CD14-positive monocyte (primary cell): ENCODE data around the gene CFAP221. TPM values are rescaled to one million over a fixed set of nuclear protein-coding genes. Genes with fewer than 3 reads are reported as not detected.

Source experiments
- DNase-seq, 3 donors: peaks; one replicate each; pipeline ENCODE4 v3.0.0-alpha.2; 2011 to 2022
- H2AFZ ChIP-seq: 2 replicates; pipeline ENCODE4 v1.6.0; 2012; ENCODE audit warnings: mild to moderate bottlenecking, low read depth, low read length, inconsistent platforms; ENCODE audit not compliant: insufficient read depth, poor library complexity, severe bottlenecking
- H3K27ac ChIP-seq, 2 donors: 1 replicate in 1 of 2; 2 replicates in 1 of 2; pipeline ENCODE4 v1.5.1; 2012 to 2013; ENCODE audit warnings: low read length in 2 of 2, control low read depth in 1 of 2, inconsistent platforms in 1 of 2, low read depth in 1 of 2, mild to moderate bottlenecking in 1 of 2
- H3K27me3 ChIP-seq, 2 donors: one replicate each; pipeline versions ENCODE4 v1.6.0 to v1.6.1; 2011 to 2013; ENCODE audit warnings: low read length in 2 of 2; ENCODE audit not compliant: control insufficient read depth in 2 of 2, insufficient read depth in 2 of 2
- H3K36me3 ChIP-seq, 2 donors: replicated peaks in 1 of 2; 1 replicate in 1 of 2; 2 replicates in 1 of 2; pipeline versions ENCODE4 v1.5.1 to v1.6.1; 2012 to 2013; ENCODE audit warnings: low read length in 2 of 2, control low read depth in 1 of 2, inconsistent platforms in 1 of 2, mild to moderate bottlenecking in 1 of 2; ENCODE audit not compliant: insufficient read depth in 2 of 2, control insufficient read depth in 1 of 2
- H3K4me1 ChIP-seq, 2 donors: 1 replicate in 1 of 2; 2 replicates in 1 of 2; pipeline versions ENCODE4 v1.5.1 to v1.6.1; 2012 to 2013; ENCODE audit warnings: low read length in 2 of 2, control low read depth in 1 of 2, inconsistent platforms in 1 of 2, mild to moderate bottlenecking in 1 of 2, moderate library complexity in 1 of 2; ENCODE audit not compliant: insufficient read depth in 2 of 2, control insufficient read depth in 1 of 2
- H3K4me2 ChIP-seq: replicated peaks from 2 replicates; pipeline ENCODE3; 2012; ENCODE audit warnings: low read length, moderate library complexity, mild to moderate bottlenecking; ENCODE audit not compliant: poor library complexity, severe bottlenecking; ENCODE audit errors: extremely low read depth
- H3K4me3 ChIP-seq, 3 experiments: fragments of 200-600 bp in 1 of 3; sonication (generic) in 1 of 3; replicated peaks in 1 of 3; 1 replicate in 2 of 3; 2 replicates in 1 of 3; pipeline ENCODE4 v1.5.1; 2011 to 2013; ENCODE audit warnings: low read length in 3 of 3, mild to moderate bottlenecking in 3 of 3, control low read depth in 2 of 3, low read depth in 2 of 3, inconsistent platforms in 1 of 3, moderate library complexity in 1 of 3
- H3K79me2 ChIP-seq: 2 replicates; pipeline ENCODE4 v1.6.0; 2012; ENCODE audit warnings: mild to moderate bottlenecking, control low read depth, inconsistent platforms, low read length, moderate library complexity; ENCODE audit not compliant: insufficient read depth
- H3K9ac ChIP-seq: 2 replicates; pipeline ENCODE4 v1.6.0; 2017; ENCODE audit warnings: low read length, mild to moderate bottlenecking; ENCODE audit not compliant: insufficient read depth, poor library complexity, severe bottlenecking
- H3K9me3 ChIP-seq, 2 donors: replicated peaks in 1 of 2; 1 replicate in 1 of 2; 2 replicates in 1 of 2; pipeline versions ENCODE4 v1.5.1 to v1.6.1; 2012 to 2013; ENCODE audit warnings: low read length in 2 of 2, control low read depth in 1 of 2; ENCODE audit not compliant: control insufficient read depth in 1 of 2, insufficient read depth in 1 of 2
- H4K20me1 ChIP-seq: 2 replicates; pipeline ENCODE4 v1.6.0; 2012; ENCODE audit warnings: mild to moderate bottlenecking, low read length, control low read depth, moderate library complexity; ENCODE audit not compliant: insufficient read depth
- H3K27ac Mint-ChIP-seq, 7 donors: one replicate each; pipeline ENCODE4 v1.8.0; 2020; ENCODE audit warnings: mild to moderate bottlenecking in 7 of 7, mixed read lengths in 7 of 7, moderate library complexity in 6 of 7, inconsistent platforms in 2 of 7
- H3K27me3 Mint-ChIP-seq, 3 donors: one replicate each; pipeline ENCODE4 v1.8.0; 2021 to 2022; ENCODE audit warnings: low read depth in 3 of 3, mild to moderate bottlenecking in 3 of 3, mixed read lengths in 3 of 3, moderate library complexity in 3 of 3, inconsistent platforms in 1 of 3
- H3K36me3 Mint-ChIP-seq, 2 donors: one replicate each; pipeline ENCODE4 v1.8.0; 2020; ENCODE audit warnings: mixed read lengths in 2 of 2, inconsistent platforms in 1 of 2, mild to moderate bottlenecking in 1 of 2
- H3K4me1 Mint-ChIP-seq: one replicate; pipeline ENCODE4 v1.8.0; 2020; ENCODE audit warnings: mild to moderate bottlenecking, mixed read lengths
- H3K4me3 Mint-ChIP-seq, 2 donors: one replicate each; pipeline ENCODE4 v1.8.0; 2020; ENCODE audit warnings: mild to moderate bottlenecking in 2 of 2, mixed read lengths in 2 of 2, moderate library complexity in 1 of 2
- H3K9me3 Mint-ChIP-seq, 7 donors: one replicate each; pipeline ENCODE4 v1.8.0; 2020 to 2022; ENCODE audit warnings: mixed read lengths in 7 of 7, mild to moderate bottlenecking in 6 of 7, moderate library complexity in 6 of 7, inconsistent platforms in 2 of 7
- WGBS: methylation state at CpG from one replicate; pipeline ENCODE4 v1.1.5; 2013; ENCODE audit warnings: missing lambda C conversion rate; ENCODE audit not compliant: insufficient coverage; 5-methylcytosine and 5-hydroxymethylcytosine counted together
- intact Hi-C, 2 donors: fragments of 100-400 bp; cut with micrococcal nuclease; formaldehyde crosslinking; loops; one replicate each; pipeline versions ENCODE4 v1.15.0 to v1.15.1; 2023
- polyA plus RNA-seq, 3 donors: library from polyadenylated mRNA; depleted of rRNA in 1 of 3; unstranded in 2 of 3; stranded (reverse) in 1 of 3; fragments of 300-500 nt in 2 of 3; fragments of >200 nt in 1 of 3; fragmentation: Illumina TruSeq in 2 of 3; gene quantifications; 1 replicate in 2 of 3; 2 replicates in 1 of 3; pipeline ENCODE4 v1.2.3, GENCODE V29; 2012 to 2021
- TF ChIP-seq, protein P1 (sequence below): fragments of 200-600 bp; IDR thresholded peaks from one replicate; pipeline ENCODE4 v1.8.0; 2022; ENCODE audit warnings: antibody characterized with exemption, mild to moderate bottlenecking

The CFAP221 gene
- polyA plus RNA-seq, 3 donors = not detected

DNA sequence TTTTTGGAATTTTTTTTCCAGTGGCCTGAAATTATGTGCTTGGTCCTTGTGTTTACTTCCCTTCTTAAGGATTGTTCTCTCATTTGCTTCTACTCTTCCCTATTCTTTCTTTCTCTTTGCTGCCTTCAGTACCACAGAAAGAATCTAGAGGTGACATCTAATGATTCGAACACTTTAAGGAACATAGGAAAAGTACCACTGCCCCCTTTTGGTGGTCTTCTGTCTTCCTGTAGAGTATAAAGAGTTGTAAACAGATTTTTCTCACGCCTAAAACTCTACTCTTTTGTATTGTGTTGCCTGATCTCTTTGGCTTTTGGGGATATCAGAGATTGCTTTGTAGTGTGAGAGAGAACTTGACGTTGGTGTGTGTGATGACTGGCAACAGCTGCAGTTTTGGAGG lies 13.0 kb upstream of the CFAP221 start:
- Histone ChIP-seq H3K27ac (no peak overlapping the region), H3K9me3 (peaks cover 5 to 17% of the 10 kb centered on the region in 2 donors), H2AFZ (no peak overlapping the region), H3K36me3 (no peaks in the 10 kb centered on the region), H3K9ac (no peak overlapping the region), H3K4me3 (no peak overlapping the region), H3K27me3 (peaks cover 5% of the 10 kb centered on the region in 2 donors), H3K79me2 (no peaks in the 10 kb centered on the region), H3K4me1 (no peaks in the 10 kb centered on the region), H3K4me2 (no peak overlapping the region), H4K20me1 (no peaks in the 10 kb centered on the region)
- Mint-ChIP-seq H3K36me3 (no peaks in the 10 kb centered on the region), H3K4me1 (no peaks in the 10 kb centered on the region), H3K9me3 (peaks cover 9 to 34% (median 17%) of the 10 kb centered on the region in 7 donors), H3K27ac (no peak overlapping the region), H3K27me3 (peaks cover 3 to 5% (median 4%) of the 10 kb centered on the region in 3 donors), H3K4me3 (peak overlapping the region in 1 of 2 donors; percentile 33)
- WGBS = 100% methylated on average over 1 of the region's 3 CpGs
- intact Hi-C loops = no loop called here
- TF ChIP-seq, protein P1, sequence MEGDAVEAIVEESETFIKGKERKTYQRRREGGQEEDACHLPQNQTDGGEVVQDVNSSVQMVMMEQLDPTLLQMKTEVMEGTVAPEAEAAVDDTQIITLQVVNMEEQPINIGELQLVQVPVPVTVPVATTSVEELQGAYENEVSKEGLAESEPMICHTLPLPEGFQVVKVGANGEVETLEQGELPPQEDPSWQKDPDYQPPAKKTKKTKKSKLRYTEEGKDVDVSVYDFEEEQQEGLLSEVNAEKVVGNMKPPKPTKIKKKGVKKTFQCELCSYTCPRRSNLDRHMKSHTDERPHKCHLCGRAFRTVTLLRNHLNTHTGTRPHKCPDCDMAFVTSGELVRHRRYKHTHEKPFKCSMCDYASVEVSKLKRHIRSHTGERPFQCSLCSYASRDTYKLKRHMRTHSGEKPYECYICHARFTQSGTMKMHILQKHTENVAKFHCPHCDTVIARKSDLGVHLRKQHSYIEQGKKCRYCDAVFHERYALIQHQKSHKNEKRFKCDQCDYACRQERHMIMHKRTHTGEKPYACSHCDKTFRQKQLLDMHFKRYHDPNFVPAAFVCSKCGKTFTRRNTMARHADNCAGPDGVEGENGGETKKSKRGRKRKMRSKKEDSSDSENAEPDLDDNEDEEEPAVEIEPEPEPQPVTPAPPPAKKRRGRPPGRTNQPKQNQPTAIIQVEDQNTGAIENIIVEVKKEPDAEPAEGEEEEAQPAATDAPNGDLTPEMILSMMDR = no peak
- no peak for DNase-seq

DNA sequence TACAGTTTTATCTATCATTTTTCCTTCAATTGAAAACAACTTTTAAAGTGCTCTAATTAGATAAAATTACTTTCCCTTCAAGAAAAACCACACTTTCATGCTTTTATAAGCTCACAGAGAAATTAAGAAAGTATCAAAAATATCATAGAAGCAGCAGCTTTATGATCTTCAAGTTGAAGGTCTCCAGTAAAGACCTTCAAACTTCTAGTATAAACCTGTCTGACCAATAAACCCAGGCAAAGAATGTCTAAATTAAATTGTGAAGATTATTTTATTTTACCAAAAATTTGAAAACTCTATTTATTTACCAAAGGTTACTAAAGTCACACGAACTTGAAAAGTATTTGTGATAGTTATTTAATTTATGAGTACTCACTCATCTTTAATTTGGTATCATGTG lies 10.7 kb upstream of the CFAP221 start:
- Histone ChIP-seq H3K79me2 (no peaks in the 10 kb centered on the region), H2AFZ (no peak overlapping the region), H3K9me3 (peaks cover 8 to 17% of the 10 kb centered on the region in 2 donors), H3K27me3 (no peaks in the 10 kb centered on the region), H3K4me2 (no peak overlapping the region), H3K27ac (no peak overlapping the region), H3K4me1 (no peaks in the 10 kb centered on the region), H3K36me3 (no peaks in the 10 kb centered on the region), H3K9ac (no peak overlapping the region), H3K4me3 (no peak overlapping the region), H4K20me1 (no peaks in the 10 kb centered on the region)
- TF ChIP-seq, protein P1 = no peak
- Mint-ChIP-seq H3K27ac (no peak overlapping the region), H3K4me3 (no peak overlapping the region), H3K4me1 (no peaks in the 10 kb centered on the region), H3K9me3 (peaks cover 7 to 35% (median 17%) of the 10 kb centered on the region in 7 donors), H3K27me3 (peaks cover 1 to 6% (median 4%) of the 10 kb centered on the region in 3 donors), H3K36me3 (no peaks in the 10 kb centered on the region)
- intact Hi-C loops = no loop called here
- WGBS = no CpG with 5 or more reads among the region's 1 CpG
- DNase-seq = no peak
